ENCODE measurements around the gene PISD.

PISD gene

DNA sequence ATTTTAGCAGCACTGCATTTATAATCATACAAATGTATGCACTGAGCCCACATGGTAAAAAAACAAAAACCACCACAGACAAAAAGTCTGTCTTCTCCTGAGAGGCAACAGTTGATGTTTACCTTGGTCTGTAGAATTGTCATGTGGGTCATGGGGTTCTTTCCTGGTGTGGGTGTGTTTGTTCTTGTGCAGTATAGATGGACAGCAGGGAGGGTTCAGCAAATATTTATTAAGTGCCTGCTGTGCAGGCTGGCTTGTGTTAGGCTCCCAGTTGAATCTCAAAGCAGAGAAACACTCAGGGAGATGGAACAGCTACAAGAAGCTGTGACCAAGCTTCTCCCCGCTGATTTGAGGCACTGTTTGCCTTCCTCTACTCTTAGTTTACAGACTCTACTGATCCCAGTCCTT, 82.2 kb downstream of the PISD start:
- no peak overlapping the region for H2BK12ac ChIP-seq (ENCODE audit: low read length in 2 of 2)
- no peaks in the 10 kb centered on the region for H3K27me3 ChIP-seq (ENCODE audit: control insufficient read depth in 1 of 2, insufficient read depth in 1 of 2, low read length in 2 of 2)
- no peak overlapping the region for H2BK120ac ChIP-seq (ENCODE audit: low read depth, low read length)
- 91% methylated on average over 1 of the region's 1 CpG for WGBS
- DNase-seq = no peak
- H2AFZ ChIP-seq (ENCODE audit: low read depth, low read length) = no peak overlapping the region
- H3K36me3 ChIP-seq (ENCODE audit: control insufficient read depth in 1 of 2, insufficient read depth in 2 of 2, low read depth in 1 of 2, low read length in 2 of 2) = peaks cover 12 to 24% of the 10 kb centered on the region in 2 experiments
- H3K4me3 ChIP-seq (ENCODE audit: insufficient read depth in 1 of 2, low read depth in 1 of 2, low read length in 2 of 2) = no peak overlapping the region
- no peak overlapping the region for H3K9ac ChIP-seq (ENCODE audit: low read length)
- H3K4me2 ChIP-seq (ENCODE audit: low read length, poor library complexity, severe bottlenecking) = no peak overlapping the region
- no peaks in the 10 kb centered on the region for H3K9me3 ChIP-seq (ENCODE audit: control insufficient read depth, low read length)
- no peak overlapping the region for H3K27ac ChIP-seq (ENCODE audit: low read length, poor library complexity, severe bottlenecking)
- H3K23ac ChIP-seq (ENCODE audit: low read length in 2 of 2) = no peak overlapping the region
- no peak overlapping the region for H3K4ac ChIP-seq (ENCODE audit: low read depth in 1 of 2, low read length in 2 of 2)
- no peak overlapping the region for H2BK5ac ChIP-seq (ENCODE audit: low read depth, low read length, poor library complexity, severe bottlenecking)
- no peak overlapping the region for H2AK5ac ChIP-seq (ENCODE audit: low read length, severe bottlenecking)
- no peak overlapping the region for H4K8ac ChIP-seq (ENCODE audit: low read length)
- peaks cover 4% of the 10 kb centered on the region for H3K4me1 ChIP-seq (ENCODE audit: control insufficient read depth, insufficient read depth, low read depth, low read length)
- no peak overlapping the region for H3K14ac ChIP-seq (ENCODE audit: low read length in 2 of 2)
- H3K79me1 ChIP-seq (replicated peaks; ENCODE audit: low read length, poor library complexity, severe bottlenecking) = no peaks in the 10 kb centered on the region
- no peak overlapping the region for H3K18ac ChIP-seq (ENCODE audit: low read depth in 1 of 2, low read length in 2 of 2)
- H2BK15ac ChIP-seq (ENCODE audit: low read depth, poor library complexity, severe bottlenecking) = no peak overlapping the region
- H4K91ac ChIP-seq (ENCODE audit: low read length) = no peak overlapping the region

DNA sequence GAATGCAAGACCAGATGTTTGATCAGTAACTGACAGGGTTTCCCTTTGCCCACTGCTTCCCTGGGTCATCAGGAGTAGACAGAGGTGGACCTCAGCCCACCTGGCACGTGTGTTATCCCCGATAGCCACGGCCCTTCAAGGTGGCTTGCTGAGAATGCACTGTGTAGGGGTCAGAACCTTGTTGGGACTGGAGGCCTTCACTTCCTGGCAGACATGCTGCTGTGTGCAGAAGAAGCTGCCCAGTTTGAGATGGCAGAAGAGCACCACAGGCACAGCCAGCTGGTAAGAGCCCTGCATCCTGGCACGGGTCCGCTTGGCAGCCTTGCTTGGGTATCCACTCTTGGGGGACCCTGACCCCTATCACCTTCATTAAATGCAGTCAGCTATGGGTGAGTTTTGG, 83.8 kb downstream of the PISD start:
- no peak overlapping the region for H4K8ac ChIP-seq (ENCODE audit: low read length)
- H2BK5ac ChIP-seq (ENCODE audit: low read depth, low read length, poor library complexity, severe bottlenecking) = no peak overlapping the region
- no peak overlapping the region for H2BK120ac ChIP-seq (ENCODE audit: low read depth, low read length)
- no peak overlapping the region for H2BK15ac ChIP-seq (ENCODE audit: low read depth, poor library complexity, severe bottlenecking)
- no peaks in the 10 kb centered on the region for H3K9me3 ChIP-seq (ENCODE audit: control insufficient read depth, low read length)
- H2AK5ac ChIP-seq (ENCODE audit: low read length, severe bottlenecking) = no peak overlapping the region
- no peak overlapping the region for H3K27ac ChIP-seq (ENCODE audit: low read length, poor library complexity, severe bottlenecking)
- no peak overlapping the region for H3K4me3 ChIP-seq (ENCODE audit: insufficient read depth in 1 of 2, low read depth in 1 of 2, low read length in 2 of 2)
- H3K4me2 ChIP-seq (ENCODE audit: low read length, poor library complexity, severe bottlenecking) = no peak overlapping the region
- H2BK12ac ChIP-seq (ENCODE audit: low read length in 2 of 2) = no peak overlapping the region
- DNase-seq = no peak
- H3K4ac ChIP-seq (ENCODE audit: low read depth in 1 of 2, low read length in 2 of 2) = no peak overlapping the region
- no peaks in the 10 kb centered on the region for H3K79me1 ChIP-seq (replicated peaks; ENCODE audit: low read length, poor library complexity, severe bottlenecking)
- no peak overlapping the region for H3K18ac ChIP-seq (ENCODE audit: low read depth in 1 of 2, low read length in 2 of 2)
- no peak overlapping the region for H3K9ac ChIP-seq (ENCODE audit: low read length)
- H3K14ac ChIP-seq (ENCODE audit: low read length in 2 of 2) = no peak overlapping the region
- peaks cover 12 to 30% of the 10 kb centered on the region in 2 experiments for H3K36me3 ChIP-seq (ENCODE audit: control insufficient read depth in 1 of 2, insufficient read depth in 2 of 2, low read depth in 1 of 2, low read length in 2 of 2)
- H3K23ac ChIP-seq (ENCODE audit: low read length in 2 of 2) = no peak overlapping the region
- no peaks in the 10 kb centered on the region for H3K27me3 ChIP-seq (ENCODE audit: control insufficient read depth in 1 of 2, insufficient read depth in 1 of 2, low read length in 2 of 2)
- 94% methylated on average over 5 of the region's 5 CpGs for WGBS
- H2AFZ ChIP-seq (ENCODE audit: low read depth, low read length) = no peak overlapping the region
- H3K4me1 ChIP-seq (ENCODE audit: control insufficient read depth, insufficient read depth, low read depth, low read length) = no peaks in the 10 kb centered on the region
- no peak overlapping the region for H4K91ac ChIP-seq (ENCODE audit: low read length)

DNA sequence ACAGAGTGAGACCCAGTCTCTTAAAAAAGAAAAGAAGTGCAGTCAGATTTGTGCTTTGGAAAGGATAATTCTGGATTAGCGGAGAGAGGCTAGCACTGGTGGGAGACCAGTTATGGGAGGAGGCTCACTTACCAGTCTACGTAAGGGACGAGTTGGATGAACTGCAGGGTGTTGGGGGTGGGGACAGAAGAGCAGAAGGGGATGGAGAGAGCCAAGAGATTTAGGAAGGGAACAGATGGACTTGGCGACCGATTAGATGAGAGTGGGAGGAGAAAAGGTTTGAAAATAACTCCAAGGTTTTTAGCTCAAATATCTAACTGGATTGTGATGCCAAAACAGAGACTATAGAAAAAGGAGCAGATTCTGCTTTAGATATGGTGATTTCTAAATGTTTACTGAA, 84.3 kb downstream of the PISD start:
- H3K79me1 ChIP-seq (replicated peaks; ENCODE audit: low read length, poor library complexity, severe bottlenecking) = no peaks in the 10 kb centered on the region
- peaks cover 12 to 35% of the 10 kb centered on the region in 2 experiments for H3K36me3 ChIP-seq (ENCODE audit: control insufficient read depth in 1 of 2, insufficient read depth in 2 of 2, low read depth in 1 of 2, low read length in 2 of 2)
- H3K27ac ChIP-seq (ENCODE audit: low read length, poor library complexity, severe bottlenecking) = no peak overlapping the region
- H2BK120ac ChIP-seq (ENCODE audit: low read depth, low read length) = no peak overlapping the region
- H2BK12ac ChIP-seq (ENCODE audit: low read length in 2 of 2) = no peak overlapping the region
- DNase-seq = no peak
- no peak overlapping the region for H3K23ac ChIP-seq (ENCODE audit: low read length in 2 of 2)
- H2AFZ ChIP-seq (ENCODE audit: low read depth, low read length) = no peak overlapping the region
- over 99% methylated on average over 5 of the region's 5 CpGs for WGBS
- H3K4ac ChIP-seq (ENCODE audit: low read depth in 1 of 2, low read length in 2 of 2) = no peak overlapping the region
- H3K18ac ChIP-seq (ENCODE audit: low read depth in 1 of 2, low read length in 2 of 2) = no peak overlapping the region
- no peak overlapping the region for H3K4me3 ChIP-seq (ENCODE audit: insufficient read depth in 1 of 2, low read depth in 1 of 2, low read length in 2 of 2)
- no peaks in the 10 kb centered on the region for H3K9me3 ChIP-seq (ENCODE audit: control insufficient read depth, low read length)
- H4K91ac ChIP-seq (ENCODE audit: low read length) = no peak overlapping the region
- no peak overlapping the region for H2BK15ac ChIP-seq (ENCODE audit: low read depth, poor library complexity, severe bottlenecking)
- H2BK5ac ChIP-seq (ENCODE audit: low read depth, low read length, poor library complexity, severe bottlenecking) = no peak overlapping the region
- no peak overlapping the region for H3K9ac ChIP-seq (ENCODE audit: low read length)
- H3K4me2 ChIP-seq (ENCODE audit: low read length, poor library complexity, severe bottlenecking) = no peak overlapping the region
- H3K27me3 ChIP-seq (ENCODE audit: control insufficient read depth in 1 of 2, insufficient read depth in 1 of 2, low read length in 2 of 2) = no peaks in the 10 kb centered on the region
- no peak overlapping the region for H3K14ac ChIP-seq (ENCODE audit: low read length in 2 of 2)
- H3K4me1 ChIP-seq (ENCODE audit: control insufficient read depth, insufficient read depth, low read depth, low read length) = no peaks in the 10 kb centered on the region
- no peak overlapping the region for H4K8ac ChIP-seq (ENCODE audit: low read length)
- H2AK5ac ChIP-seq (ENCODE audit: low read length, severe bottlenecking) = no peak overlapping the region

DNA sequence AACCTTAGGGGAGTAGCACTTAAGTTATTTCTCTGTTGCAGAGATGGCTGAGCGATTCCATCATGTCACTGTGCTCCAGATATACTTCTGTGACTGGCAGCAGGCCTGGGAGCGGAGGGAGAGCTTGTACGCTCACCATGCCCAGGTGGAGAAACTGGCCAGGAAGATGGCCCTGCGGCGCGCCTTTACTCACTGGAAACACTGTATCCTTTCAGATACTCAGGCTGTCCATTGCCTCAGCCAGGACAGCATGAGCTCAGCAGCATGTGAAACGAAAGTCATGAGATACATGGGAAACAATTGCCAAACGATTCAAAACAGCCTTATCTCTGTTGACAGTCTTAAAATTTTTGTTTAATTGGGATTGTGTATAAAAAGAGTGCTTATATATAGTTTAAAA, 86.8 kb downstream of the PISD start:
- Histone ChIP-seq H3K79me1 (replicated peaks; ENCODE audit: low read length, poor library complexity, severe bottlenecking) (no peaks in the 10 kb centered on the region), H2BK12ac (ENCODE audit: low read length in 2 of 2) (peak overlapping the region in 1 of 2 experiments; percentile 81), H3K27ac (ENCODE audit: low read length, poor library complexity, severe bottlenecking) (no peak overlapping the region), H3K36me3 (ENCODE audit: control insufficient read depth in 1 of 2, insufficient read depth in 2 of 2, low read depth in 1 of 2, low read length in 2 of 2) (peaks cover 15 to 35% of the 10 kb centered on the region in 2 experiments), H3K4ac (ENCODE audit: low read depth in 1 of 2, low read length in 2 of 2) (no peak overlapping the region), H3K4me3 (ENCODE audit: insufficient read depth in 1 of 2, low read depth in 1 of 2, low read length in 2 of 2) (no peak overlapping the region), H3K4me2 (ENCODE audit: low read length, poor library complexity, severe bottlenecking) (no peak overlapping the region), H3K23ac (ENCODE audit: low read length in 2 of 2) (no peak overlapping the region), H3K14ac (ENCODE audit: low read length in 2 of 2) (no peak overlapping the region), H2BK15ac (ENCODE audit: low read depth, poor library complexity, severe bottlenecking) (no peak overlapping the region), H3K9ac (ENCODE audit: low read length) (no peak overlapping the region), H2BK120ac (ENCODE audit: low read depth, low read length) (no peak overlapping the region), H3K4me1 (ENCODE audit: control insufficient read depth, insufficient read depth, low read depth, low read length) (no peaks in the 10 kb centered on the region), H2AFZ (ENCODE audit: low read depth, low read length) (no peak overlapping the region), H3K18ac (ENCODE audit: low read depth in 1 of 2, low read length in 2 of 2) (no peak overlapping the region), H4K8ac (ENCODE audit: low read length) (no peak overlapping the region), H2BK5ac (ENCODE audit: low read depth, low read length, poor library complexity, severe bottlenecking) (no peak overlapping the region), H4K91ac (ENCODE audit: low read length) (no peak overlapping the region), H3K9me3 (ENCODE audit: control insufficient read depth, low read length) (no peaks in the 10 kb centered on the region), H3K27me3 (ENCODE audit: control insufficient read depth in 1 of 2, insufficient read depth in 1 of 2, low read length in 2 of 2) (no peaks in the 10 kb centered on the region), H2AK5ac (ENCODE audit: low read length, severe bottlenecking) (no peak overlapping the region)
- DNase-seq = no peak
- WGBS = 97% methylated on average over 8 of the region's 8 CpGs
